ENCODE measurements around the gene FARP1.

FARP1 gene

GRCh38 chr13:98462946-98463345 is 320.1 kb downstream of the FARP1 start:
- TF ChIP-seq CTCF (IDR thresholded peaks at IDR 0.05; ENCODE audit: insufficient read depth, low read length, poor library complexity, severe bottlenecking): no peak
- Histone ChIP-seq H3K36me3 (ENCODE audit: control insufficient read depth, insufficient read depth, low read length) (peaks cover 44% of the 10 kb centered on the region), H3K4me3 (replicated peaks; ENCODE audit: low read depth, low read length) (no peak overlapping the region), H3K27me3 (replicated peaks; ENCODE audit: control insufficient read depth, insufficient read depth, low read length) (no peaks in the 10 kb centered on the region)
- no peak for DNase-seq (ENCODE audit: extremely low read depth, insufficient read length)

DNA sequence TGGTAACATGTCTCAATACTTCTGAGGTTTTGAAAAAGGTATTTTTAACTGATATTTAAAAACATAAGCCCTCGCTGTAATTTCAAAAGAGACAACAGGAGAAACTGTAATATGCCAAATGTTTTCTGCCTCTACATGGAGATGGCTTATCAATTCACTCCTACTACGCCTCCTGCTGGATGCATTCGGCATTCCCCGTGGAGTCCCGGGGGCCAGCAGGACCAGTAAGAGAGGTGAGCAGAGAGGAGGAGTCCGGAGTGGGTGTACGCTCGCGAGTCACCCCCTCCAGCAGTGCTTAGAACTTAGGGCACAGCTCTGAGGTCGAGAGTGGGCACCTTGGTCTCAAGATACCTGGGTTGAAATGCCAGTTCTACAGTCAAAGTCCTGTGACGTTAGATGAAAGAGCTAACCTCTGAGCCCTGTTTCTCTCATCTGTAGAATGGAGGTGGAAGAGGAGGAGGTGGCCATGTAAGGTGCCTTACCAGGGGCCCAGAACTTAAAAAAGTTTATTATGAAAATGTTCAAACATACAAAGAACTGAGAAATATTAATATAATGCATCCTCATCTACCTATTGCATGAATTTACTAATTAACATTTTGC is 323.8 kb downstream of the FARP1 start:
- no peak for DNase-seq (ENCODE audit: extremely low read depth, insufficient read length)
- no peak overlapping the region for H3K4me3 ChIP-seq (replicated peaks; ENCODE audit: low read depth, low read length)
- TF ChIP-seq CTCF (IDR thresholded peaks at IDR 0.05; ENCODE audit: insufficient read depth, low read length, poor library complexity, severe bottlenecking): peak; percentile 49
- peaks cover 37% of the 10 kb centered on the region for H3K36me3 ChIP-seq (ENCODE audit: control insufficient read depth, insufficient read depth, low read length)
- H3K27me3 ChIP-seq (replicated peaks; ENCODE audit: control insufficient read depth, insufficient read depth, low read length): no peaks in the 10 kb centered on the region

DNA sequence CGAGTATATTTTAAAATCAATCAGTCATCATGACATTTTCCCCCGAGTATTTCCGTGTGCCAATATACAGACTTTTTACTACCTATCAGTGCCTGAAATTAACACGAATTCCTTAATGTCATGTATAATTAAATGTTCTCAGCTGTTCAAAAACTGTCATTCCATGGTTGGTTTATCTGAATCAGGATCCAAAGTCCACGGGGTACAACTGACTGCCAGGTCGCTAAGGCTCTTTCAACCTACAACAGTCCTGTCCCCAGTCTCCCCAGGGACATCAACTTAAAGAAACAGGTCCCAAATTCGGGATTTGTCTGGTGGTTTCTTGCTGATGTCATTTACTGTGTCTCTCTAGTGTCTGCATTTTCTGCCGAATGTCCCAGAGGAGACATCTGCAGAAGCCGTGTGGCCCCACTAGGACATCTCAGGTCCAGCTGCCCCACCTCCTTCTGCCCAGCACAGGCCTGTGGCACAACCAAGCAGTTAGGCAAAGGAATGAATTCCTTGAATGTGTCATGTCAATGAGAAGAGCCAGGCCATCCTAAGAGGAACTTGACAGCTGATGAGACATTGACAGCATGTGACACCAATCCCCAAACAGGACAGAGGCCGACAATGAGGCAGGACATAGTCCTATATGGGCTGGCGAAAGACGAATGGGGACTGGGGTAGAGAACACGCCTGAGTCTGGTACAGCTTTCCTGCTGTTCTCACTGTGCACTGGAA is 324.5 kb downstream of the FARP1 start:
- Histone ChIP-seq H3K36me3 (ENCODE audit: control insufficient read depth, insufficient read depth, low read length) (peaks cover 38% of the 10 kb centered on the region), H3K4me3 (replicated peaks; ENCODE audit: low read depth, low read length) (no peak overlapping the region), H3K27me3 (replicated peaks; ENCODE audit: control insufficient read depth, insufficient read depth, low read length) (no peaks in the 10 kb centered on the region)
- TF ChIP-seq CTCF (IDR thresholded peaks at IDR 0.05; ENCODE audit: insufficient read depth, low read length, poor library complexity, severe bottlenecking): no peak
- no peak for DNase-seq (ENCODE audit: extremely low read depth, insufficient read length)

- DNase-seq (ENCODE audit: extremely low read depth, insufficient read length): no peak
- Histone ChIP-seq H3K27me3 (replicated peaks; ENCODE audit: control insufficient read depth, insufficient read depth, low read length) (no peaks in the 10 kb centered on the region), H3K4me3 (replicated peaks; ENCODE audit: low read depth, low read length) (no peak overlapping the region), H3K36me3 (ENCODE audit: control insufficient read depth, insufficient read depth, low read length) (peaks cover 37% of the 10 kb centered on the region)
- TF ChIP-seq CTCF (IDR thresholded peaks at IDR 0.05; ENCODE audit: insufficient read depth, low read length, poor library complexity, severe bottlenecking): no peak
Measured at GRCh38 chr13:98468361-98468760, 325.5 kb downstream of the FARP1 start.

- TF ChIP-seq CTCF (IDR thresholded peaks at IDR 0.05; ENCODE audit: insufficient read depth, low read length, poor library complexity, severe bottlenecking): no peak
- Histone ChIP-seq H3K4me3 (replicated peaks; ENCODE audit: low read depth, low read length) (no peak overlapping the region), H3K27me3 (replicated peaks; ENCODE audit: control insufficient read depth, insufficient read depth, low read length) (no peaks in the 10 kb centered on the region), H3K36me3 (ENCODE audit: control insufficient read depth, insufficient read depth, low read length) (peaks cover 39% of the 10 kb centered on the region)
- no peak for DNase-seq (ENCODE audit: extremely low read depth, insufficient read length)
Measured at GRCh38 chr13:98468929-98469328, 326.0 kb downstream of the FARP1 start.

All from GM06990 (cell line).